Measurements from ENCODE around the gene FADS3.

Gene FADS3

GRCh38 chr11:61893981-61894380 is 2.6 kb upstream of the FADS3 start:
- Histone ChIP-seq H3K27me3 (ENCODE audit: control insufficient read depth, insufficient read depth, low read length) (no peaks in the 10 kb centered on the region), H3K9me3 (replicated peaks; ENCODE audit: low read length) (no peaks in the 10 kb centered on the region), H3K4me3 (ENCODE audit: low read length) (no peak overlapping the region), H3K9ac (ENCODE audit: low read depth, low read length) (no peak overlapping the region), H3K4me2 (ENCODE audit: low read length) (no peak overlapping the region), H3K36me3 (ENCODE audit: insufficient read depth, low read length) (no peaks in the 10 kb centered on the region), H3K4me1 (ENCODE audit: control insufficient read depth, insufficient read depth, low read length) (no peaks in the 10 kb centered on the region)

DNA sequence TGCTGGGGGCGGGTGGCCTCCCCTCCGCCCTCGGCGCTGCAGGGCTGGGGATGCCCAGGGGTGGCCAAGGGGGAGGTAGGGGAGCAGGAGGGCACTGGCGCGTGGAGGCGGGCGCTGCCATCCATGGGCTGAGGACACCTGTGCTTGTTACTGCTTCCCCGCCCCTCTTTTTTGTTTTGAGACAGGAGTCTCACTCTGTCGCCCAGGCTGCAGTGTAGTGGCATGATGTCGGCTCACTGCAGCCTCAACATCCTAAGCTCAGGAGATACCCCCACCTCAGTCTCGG is 683 bp upstream of the FADS3 start:
- H3K4me1 ChIP-seq (ENCODE audit: control insufficient read depth, insufficient read depth, low read length), result peaks cover 17% of the 10 kb centered on the region
- no peak overlapping the region for H3K9ac ChIP-seq (ENCODE audit: low read depth, low read length)
- H3K4me2 ChIP-seq (ENCODE audit: low read length), result peak overlapping the region; percentile 78
- H3K36me3 ChIP-seq (ENCODE audit: insufficient read depth, low read length), result peaks cover 1% of the 10 kb centered on the region
- no peaks in the 10 kb centered on the region for H3K9me3 ChIP-seq (replicated peaks; ENCODE audit: low read length)
- H3K27me3 ChIP-seq (ENCODE audit: control insufficient read depth, insufficient read depth, low read length), result no peaks in the 10 kb centered on the region
- peak overlapping the region; percentile 62 for H3K4me3 ChIP-seq (ENCODE audit: low read length)

GRCh38 chr11:61890529-61891330 is 615 bp downstream of the FADS3 start:
- Histone ChIP-seq H3K4me2 (ENCODE audit: low read length) (peak overlapping the region; percentile 80), H3K27me3 (ENCODE audit: control insufficient read depth, insufficient read depth, low read length) (no peaks in the 10 kb centered on the region), H3K4me3 (ENCODE audit: low read length) (peak overlapping the region; percentile 93), H3K9ac (ENCODE audit: low read depth, low read length) (peak overlapping the region; percentile 91), H3K9me3 (replicated peaks; ENCODE audit: low read length) (peaks cover 5% of the 10 kb centered on the region), H3K36me3 (ENCODE audit: insufficient read depth, low read length) (peaks cover 12% of the 10 kb centered on the region), H3K4me1 (ENCODE audit: control insufficient read depth, insufficient read depth, low read length) (peaks cover 18% of the 10 kb centered on the region)

GRCh38 chr11:61889831-61890230 is 1.5 kb downstream of the FADS3 start:
- Histone ChIP-seq H3K4me2 (ENCODE audit: low read length) (peak overlapping the region; percentile 80), H3K9ac (ENCODE audit: low read depth, low read length) (peak overlapping the region; percentile 91), H3K27me3 (ENCODE audit: control insufficient read depth, insufficient read depth, low read length) (no peaks in the 10 kb centered on the region), H3K4me3 (ENCODE audit: low read length) (peak overlapping the region; percentile 93), H3K4me1 (ENCODE audit: control insufficient read depth, insufficient read depth, low read length) (peaks cover 27% of the 10 kb centered on the region), H3K9me3 (replicated peaks; ENCODE audit: low read length) (peaks cover 5% of the 10 kb centered on the region), H3K36me3 (ENCODE audit: insufficient read depth, low read length) (peaks cover 15% of the 10 kb centered on the region)

GRCh38 chr11:61888590-61888989 is 2.8 kb downstream of the FADS3 start:
- Histone ChIP-seq H3K4me2 (ENCODE audit: low read length) (peak overlapping the region; percentile 71), H3K4me1 (ENCODE audit: control insufficient read depth, insufficient read depth, low read length) (peaks cover 33% of the 10 kb centered on the region), H3K27me3 (ENCODE audit: control insufficient read depth, insufficient read depth, low read length) (no peaks in the 10 kb centered on the region), H3K9ac (ENCODE audit: low read depth, low read length) (peak overlapping the region; percentile 49), H3K36me3 (ENCODE audit: insufficient read depth, low read length) (peaks cover 21% of the 10 kb centered on the region), H3K4me3 (ENCODE audit: low read length) (peak overlapping the region; percentile 60), H3K9me3 (replicated peaks; ENCODE audit: low read length) (peaks cover 5% of the 10 kb centered on the region)

DNA sequence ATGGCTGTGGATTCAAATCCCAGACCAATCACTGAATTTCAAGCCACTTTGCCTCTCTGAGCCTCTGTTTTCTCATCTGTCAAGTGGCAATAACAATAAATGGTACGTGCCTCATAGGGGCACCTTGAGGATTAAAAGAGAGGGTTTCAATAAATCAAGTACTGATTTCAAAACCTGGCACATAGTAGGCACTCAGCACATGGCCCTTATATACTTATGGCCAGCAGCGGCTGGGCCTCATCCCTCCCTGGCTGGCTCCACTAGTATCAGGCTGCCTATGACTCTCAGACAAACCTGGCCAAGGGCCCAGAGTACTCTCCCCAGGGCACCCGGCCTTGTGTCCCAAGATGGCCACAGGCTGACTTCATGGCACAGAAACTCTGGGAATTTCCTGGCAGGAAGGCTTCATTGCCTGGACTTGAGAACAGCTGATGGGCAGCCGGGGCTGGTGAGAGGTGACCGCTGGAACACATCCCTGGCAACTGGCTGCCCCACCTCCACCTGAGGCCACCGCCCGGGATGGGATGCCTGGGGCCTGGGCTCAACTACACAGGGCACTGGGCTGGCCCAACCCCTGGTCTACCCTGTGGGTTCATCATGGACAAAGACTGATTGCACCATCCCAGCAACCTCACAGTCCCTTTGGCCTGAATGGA is 3.4 kb downstream of the FADS3 start:
- Histone ChIP-seq H3K4me3 (ENCODE audit: low read length) (peak overlapping the region; percentile 60), H3K36me3 (ENCODE audit: insufficient read depth, low read length) (peaks cover 26% of the 10 kb centered on the region), H3K9ac (ENCODE audit: low read depth, low read length) (peak overlapping the region; percentile 49), H3K4me2 (ENCODE audit: low read length) (peak overlapping the region; percentile 71), H3K9me3 (replicated peaks; ENCODE audit: low read length) (peaks cover 5% of the 10 kb centered on the region), H3K4me1 (ENCODE audit: control insufficient read depth, insufficient read depth, low read length) (peaks cover 33% of the 10 kb centered on the region), H3K27me3 (ENCODE audit: control insufficient read depth, insufficient read depth, low read length) (no peaks in the 10 kb centered on the region)

GRCh38 chr11:61886643-61887042 is 4.7 kb downstream of the FADS3 start:
- Histone ChIP-seq H3K4me3 (ENCODE audit: low read length) (no peak overlapping the region), H3K4me2 (ENCODE audit: low read length) (no peak overlapping the region), H3K9ac (ENCODE audit: low read depth, low read length) (no peak overlapping the region), H3K4me1 (ENCODE audit: control insufficient read depth, insufficient read depth, low read length) (peaks cover 44% of the 10 kb centered on the region), H3K9me3 (replicated peaks; ENCODE audit: low read length) (peaks cover 5% of the 10 kb centered on the region), H3K36me3 (ENCODE audit: insufficient read depth, low read length) (peaks cover 27% of the 10 kb centered on the region), H3K27me3 (ENCODE audit: control insufficient read depth, insufficient read depth, low read length) (no peaks in the 10 kb centered on the region)

DNA sequence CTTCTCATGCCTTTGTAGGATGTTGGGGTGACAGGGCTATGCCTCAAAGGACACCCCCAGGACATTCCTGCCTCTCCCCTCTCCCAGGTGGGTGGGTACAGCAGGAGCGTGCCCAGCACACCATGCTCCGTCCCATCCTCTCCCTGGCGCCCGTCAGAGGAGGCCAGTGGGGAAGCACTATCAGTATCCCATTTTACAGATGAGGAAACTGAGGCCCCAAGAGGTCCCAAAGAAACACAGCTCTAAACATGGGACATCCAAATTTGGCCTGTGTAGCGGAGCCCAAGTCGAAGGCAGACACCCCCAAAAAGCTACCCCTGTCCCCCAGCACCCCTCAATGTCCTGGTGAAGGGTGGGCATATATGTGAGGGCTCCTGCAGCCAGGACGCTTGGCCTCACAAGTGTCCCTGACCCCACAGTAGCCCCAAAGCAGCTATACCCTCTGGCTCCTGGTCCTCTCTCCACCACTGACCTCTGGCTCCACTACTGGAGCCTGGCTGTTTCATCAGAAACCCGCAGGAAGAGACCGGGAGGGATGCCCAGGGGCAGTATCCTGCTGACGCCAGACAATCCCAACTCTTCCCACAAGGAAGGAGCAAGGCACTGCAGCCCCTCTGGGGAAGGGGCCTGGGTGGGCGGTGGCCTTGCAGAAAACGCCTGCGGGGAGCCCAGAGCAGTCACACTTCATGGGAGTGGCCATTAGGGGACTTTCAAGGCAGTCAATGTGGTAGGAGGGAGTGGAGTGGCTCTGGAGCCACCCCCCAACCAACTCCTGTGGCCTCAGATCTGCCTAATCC is 5.4 kb downstream of the FADS3 start:
- H3K4me3 ChIP-seq (ENCODE audit: low read length), result no peak overlapping the region
- H3K4me1 ChIP-seq (ENCODE audit: control insufficient read depth, insufficient read depth, low read length), result peaks cover 50% of the 10 kb centered on the region
- H3K4me2 ChIP-seq (ENCODE audit: low read length), result peak overlapping the region; percentile 48
- peaks cover 5% of the 10 kb centered on the region for H3K9me3 ChIP-seq (replicated peaks; ENCODE audit: low read length)
- no peak overlapping the region for H3K9ac ChIP-seq (ENCODE audit: low read depth, low read length)
- no peaks in the 10 kb centered on the region for H3K27me3 ChIP-seq (ENCODE audit: control insufficient read depth, insufficient read depth, low read length)
- H3K36me3 ChIP-seq (ENCODE audit: insufficient read depth, low read length), result peaks cover 27% of the 10 kb centered on the region

GRCh38 chr11:61885166-61885778 is 6.1 kb downstream of the FADS3 start:
- H3K36me3 ChIP-seq (ENCODE audit: insufficient read depth, low read length), result peaks cover 27% of the 10 kb centered on the region
- peaks cover 5% of the 10 kb centered on the region for H3K9me3 ChIP-seq (replicated peaks; ENCODE audit: low read length)
- peaks cover 57% of the 10 kb centered on the region for H3K4me1 ChIP-seq (ENCODE audit: control insufficient read depth, insufficient read depth, low read length)
- H3K9ac ChIP-seq (ENCODE audit: low read depth, low read length), result peak overlapping the region; percentile 15
- H3K27me3 ChIP-seq (ENCODE audit: control insufficient read depth, insufficient read depth, low read length), result no peaks in the 10 kb centered on the region
- peak overlapping the region; percentile 31 for H3K4me3 ChIP-seq (ENCODE audit: low read length)
- H3K4me2 ChIP-seq (ENCODE audit: low read length), result peak overlapping the region; percentile 48

GRCh38 chr11:61883947-61884346 is 7.4 kb downstream of the FADS3 start:
- Histone ChIP-seq H3K36me3 (ENCODE audit: insufficient read depth, low read length) (peaks cover 36% of the 10 kb centered on the region), H3K9ac (ENCODE audit: low read depth, low read length) (no peak overlapping the region)

DNA sequence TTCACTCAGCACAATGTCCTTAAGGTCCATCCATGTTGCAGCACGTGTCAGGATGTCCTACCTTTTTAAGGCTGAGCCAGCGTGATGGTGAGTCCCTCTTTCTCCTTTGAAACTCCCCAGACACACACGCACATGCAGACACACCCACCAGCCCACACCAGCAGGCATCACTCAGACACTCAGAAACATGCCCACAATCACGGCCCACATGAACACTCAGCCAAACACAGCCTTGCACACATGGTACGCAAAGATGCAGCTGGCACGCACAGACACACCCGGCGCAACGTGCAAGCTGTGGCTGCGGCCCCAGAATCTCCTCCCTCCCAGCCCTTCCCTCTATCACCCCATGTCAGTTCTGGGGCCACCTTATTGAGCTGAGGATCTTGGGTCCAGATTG is 8.0 kb downstream of the FADS3 start:
- Histone ChIP-seq H3K36me3 (ENCODE audit: insufficient read depth, low read length) (peaks cover 42% of the 10 kb centered on the region), H3K4me1 (ENCODE audit: control insufficient read depth, insufficient read depth, low read length) (peaks cover 64% of the 10 kb centered on the region), H3K4me3 (ENCODE audit: low read length) (no peak overlapping the region), H3K4me2 (ENCODE audit: low read length) (no peak overlapping the region), H3K27me3 (ENCODE audit: control insufficient read depth, insufficient read depth, low read length) (no peaks in the 10 kb centered on the region), H3K9ac (ENCODE audit: low read depth, low read length) (no peak overlapping the region), H3K9me3 (replicated peaks; ENCODE audit: low read length) (peaks cover 5% of the 10 kb centered on the region)

More at GRCh38 chr11:61883947-61884346, 7.4 kb downstream of the FADS3 start:
- Histone ChIP-seq H3K4me2 (ENCODE audit: low read length) (no peak overlapping the region), H3K4me3 (ENCODE audit: low read length) (no peak overlapping the region), H3K4me1 (ENCODE audit: control insufficient read depth, insufficient read depth, low read length) (peaks cover 68% of the 10 kb centered on the region), H3K27me3 (ENCODE audit: control insufficient read depth, insufficient read depth, low read length) (no peaks in the 10 kb centered on the region), H3K9me3 (replicated peaks; ENCODE audit: low read length) (peaks cover 5% of the 10 kb centered on the region)

Data from skeletal muscle satellite cell (primary cell).